ENCODE results near the gene PGBD5. TPM values are rescaled to one million over a fixed set of nuclear protein-coding genes. Genes with fewer than 3 reads are reported as not detected.

The PGBD5 gene
- total and polyA plus RNA-seq, 2 of the 13 experiments (the other 11 are each of a cell fraction or from before 2014, with no cell fraction given) = 0.04 to 0.13 TPM

- Histone ChIP-seq H3K27ac (ENCODE audit: extremely low read length, insufficient read depth, low read length) (no peak overlapping the region), H3K79me2 (ENCODE audit: insufficient read depth, low read length) (no peaks in the 10 kb centered on the region), H3K4me2 (ENCODE audit: low read depth, low read length) (no peak overlapping the region), H3K9me3 (ENCODE audit: low read length) (no peaks in the 10 kb centered on the region), H3K9ac (ENCODE audit: insufficient read depth, low read depth, low read length) (no peak overlapping the region), H3K4me3 (replicated peaks in 1 of 3; ENCODE audit: insufficient read depth in 1 of 3, low read depth in 2 of 3, low read length in 3 of 3) (no peak overlapping the region), H3K36me3 (replicated peaks in 1 of 2; ENCODE audit: control insufficient read depth in 1 of 2, insufficient read depth in 2 of 2, low read length in 2 of 2) (no peaks in the 10 kb centered on the region), H3K27me3 (ENCODE audit: control insufficient read depth in 1 of 2, insufficient read depth in 2 of 2, low read length in 2 of 2) (peaks cover 0 to 15% of the 10 kb centered on the region in 2 experiments; a peak in 2 of 5 replicates), H2AFZ (ENCODE audit: low read length) (no peak overlapping the region), H3K4me1 (ENCODE audit: insufficient read depth, low read length) (peaks cover 15% of the 10 kb centered on the region), H4K20me1 (ENCODE audit: insufficient read depth, low read length) (no peaks in the 10 kb centered on the region)
- ATAC-seq (no peak), DNase-seq (ENCODE audit: low spot score) (no peak), FAIRE-seq (no peak)
- BruUV-seq (replicated peaks) = no TSS peak
- TF ChIP-seq BRF2 (CRISPR knock-in tag; IDR thresholded peaks at IDR 0.05) = no peak
- no peak for TF ChIP-seq CCDC6 (CRISPR knock-in tag; IDR thresholded peaks at IDR 0.05)
- TF ChIP-seq ATRX (CRISPR knock-in tag; IDR thresholded peaks at IDR 0.05; ENCODE audit: borderline replicate concordance) = no peak
- no peak for TF ChIP-seq PHF5A (CRISPR knock-in tag; IDR thresholded peaks at IDR 0.05; ENCODE audit: low read depth, unreplicated experiment)
- TF ChIP-seq ZNF121 (CRISPR knock-in tag; IDR thresholded peaks at IDR 0.05) = no peak
- TF ChIP-seq ZNF564 (CRISPR knock-in tag; IDR thresholded peaks at IDR 0.05) = no peak
- TF ChIP-seq ZIK1 (CRISPR knock-in tag; IDR thresholded peaks at IDR 0.05; ENCODE audit: borderline replicate concordance, low read depth) = no peak
- no peak for TF ChIP-seq PLRG1 (conservative IDR thresholded peaks at IDR 0.05)
- TF ChIP-seq, protein P1, sequence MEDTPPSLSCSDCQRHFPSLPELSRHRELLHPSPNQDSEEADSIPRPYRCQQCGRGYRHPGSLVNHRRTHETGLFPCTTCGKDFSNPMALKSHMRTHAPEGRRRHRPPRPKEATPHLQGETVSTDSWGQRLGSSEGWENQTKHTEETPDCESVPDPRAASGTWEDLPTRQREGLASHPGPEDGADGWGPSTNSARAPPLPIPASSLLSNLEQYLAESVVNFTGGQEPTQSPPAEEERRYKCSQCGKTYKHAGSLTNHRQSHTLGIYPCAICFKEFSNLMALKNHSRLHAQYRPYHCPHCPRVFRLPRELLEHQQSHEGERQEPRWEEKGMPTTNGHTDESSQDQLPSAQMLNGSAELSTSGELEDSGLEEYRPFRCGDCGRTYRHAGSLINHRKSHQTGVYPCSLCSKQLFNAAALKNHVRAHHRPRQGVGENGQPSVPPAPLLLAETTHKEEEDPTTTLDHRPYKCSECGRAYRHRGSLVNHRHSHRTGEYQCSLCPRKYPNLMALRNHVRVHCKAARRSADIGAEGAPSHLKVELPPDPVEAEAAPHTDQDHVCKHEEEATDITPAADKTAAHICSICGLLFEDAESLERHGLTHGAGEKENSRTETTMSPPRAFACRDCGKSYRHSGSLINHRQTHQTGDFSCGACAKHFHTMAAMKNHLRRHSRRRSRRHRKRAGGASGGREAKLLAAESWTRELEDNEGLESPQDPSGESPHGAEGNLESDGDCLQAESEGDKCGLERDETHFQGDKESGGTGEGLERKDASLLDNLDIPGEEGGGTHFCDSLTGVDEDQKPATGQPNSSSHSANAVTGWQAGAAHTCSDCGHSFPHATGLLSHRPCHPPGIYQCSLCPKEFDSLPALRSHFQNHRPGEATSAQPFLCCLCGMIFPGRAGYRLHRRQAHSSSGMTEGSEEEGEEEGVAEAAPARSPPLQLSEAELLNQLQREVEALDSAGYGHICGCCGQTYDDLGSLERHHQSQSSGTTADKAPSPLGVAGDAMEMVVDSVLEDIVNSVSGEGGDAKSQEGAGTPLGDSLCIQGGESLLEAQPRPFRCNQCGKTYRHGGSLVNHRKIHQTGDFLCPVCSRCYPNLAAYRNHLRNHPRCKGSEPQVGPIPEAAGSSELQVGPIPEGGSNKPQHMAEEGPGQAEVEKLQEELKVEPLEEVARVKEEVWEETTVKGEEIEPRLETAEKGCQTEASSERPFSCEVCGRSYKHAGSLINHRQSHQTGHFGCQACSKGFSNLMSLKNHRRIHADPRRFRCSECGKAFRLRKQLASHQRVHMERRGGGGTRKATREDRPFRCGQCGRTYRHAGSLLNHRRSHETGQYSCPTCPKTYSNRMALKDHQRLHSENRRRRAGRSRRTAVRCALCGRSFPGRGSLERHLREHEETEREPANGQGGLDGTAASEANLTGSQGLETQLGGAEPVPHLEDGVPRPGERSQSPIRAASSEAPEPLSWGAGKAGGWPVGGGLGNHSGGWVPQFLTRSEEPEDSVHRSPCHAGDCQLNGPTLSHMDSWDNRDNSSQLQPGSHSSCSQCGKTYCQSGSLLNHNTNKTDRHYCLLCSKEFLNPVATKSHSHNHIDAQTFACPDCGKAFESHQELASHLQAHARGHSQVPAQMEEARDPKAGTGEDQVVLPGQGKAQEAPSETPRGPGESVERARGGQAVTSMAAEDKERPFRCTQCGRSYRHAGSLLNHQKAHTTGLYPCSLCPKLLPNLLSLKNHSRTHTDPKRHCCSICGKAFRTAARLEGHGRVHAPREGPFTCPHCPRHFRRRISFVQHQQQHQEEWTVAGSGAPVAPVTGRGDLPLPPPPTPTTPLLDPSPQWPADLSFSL (CRISPR knock-in tag; IDR thresholded peaks at IDR 0.05) = no peak
- no peak for TF ChIP-seq CENPBD1 (CRISPR knock-in tag; IDR thresholded peaks at IDR 0.05; ENCODE audit: borderline replicate concordance, low read depth)
- TF ChIP-seq ZNF20 (CRISPR knock-in tag; IDR thresholded peaks at IDR 0.05) = no peak
- no peak for TF ChIP-seq HNRNPUL1 (IDR thresholded peaks at IDR 0.05; ENCODE audit: low read depth, low read length)
- TF ChIP-seq ZNF713 (CRISPR knock-in tag; IDR thresholded peaks at IDR 0.05) = no peak
- TF ChIP-seq ZNF138 (CRISPR knock-in tag; IDR thresholded peaks at IDR 0.05; ENCODE audit: low read depth) = no peak
- no peak for TF ChIP-seq DR1 (CRISPR knock-in tag; IDR thresholded peaks at IDR 0.05)
- CTCF ChIA-PET (ENCODE audit: low intra/inter-chr PET ratio, low total read pairs) = no interaction called here
- intact Hi-C loops (cut with micrococcal nuclease; ENCODE audit: unreplicated experiment) (no loop called here), in situ Hi-C loops (cut with HindIII; ENCODE audit: extremely low pct_ligation_motif_present, low pct_unique_long_range_greater_than_20kb) (no loop called here)
- WGBS (ENCODE audit: low lambda C conversion rate) = 23% methylated on average over 7 of the region's 7 CpGs
- POLR2A ChIA-PET = no interaction called here
These were observed 132.8 kb downstream of the PGBD5 start for GRCh38 chr1:230293390-230293700.
